ENCODE data around the gene TRMO.

Gene TRMO

GRCh38 chr9:97900738-97901565 is 21.3 kb downstream of the TRMO start:
- no peaks in the 10 kb centered on the region for H3K4me1 ChIP-seq (ENCODE audit: insufficient read depth, poor library complexity, severe bottlenecking)
- H3K4me3 ChIP-seq (ENCODE audit: severe bottlenecking) = no peak overlapping the region
- peak; percentile 94 for TF ChIP-seq CTCF (IDR thresholded peaks at IDR 0.05; ENCODE audit: poor library complexity, severe bottlenecking)
- peak; percentile 54; the same call in 2 of the 3 replicates for ATAC-seq (ENCODE audit: low read depth)
- DNase-seq (ENCODE audit: low spot score) = no peak
- H3K9me3 ChIP-seq (ENCODE audit: severe bottlenecking) = no peaks in the 10 kb centered on the region
- no peaks in the 10 kb centered on the region for H3K27me3 ChIP-seq (ENCODE audit: insufficient read depth, poor library complexity, severe bottlenecking)
- H3K27ac ChIP-seq (ENCODE audit: poor library complexity, severe bottlenecking) = no peak overlapping the region
- H3K36me3 ChIP-seq (ENCODE audit: low read depth) = 0 out of 2 replicates have a peak, but pooled peaks cover 4% of the 10 kb centered on the region

- no peak for DNase-seq (ENCODE audit: low spot score)
- ATAC-seq (ENCODE audit: low read depth) = no peak
- Histone ChIP-seq H3K36me3 (ENCODE audit: low read depth) (0 out of 2 replicates have a peak, but pooled peaks cover 4% of the 10 kb centered on the region), H3K27me3 (ENCODE audit: insufficient read depth, poor library complexity, severe bottlenecking) (no peaks in the 10 kb centered on the region), H3K4me1 (ENCODE audit: insufficient read depth, poor library complexity, severe bottlenecking) (no peaks in the 10 kb centered on the region), H3K4me3 (ENCODE audit: severe bottlenecking) (no peak overlapping the region), H3K27ac (ENCODE audit: poor library complexity, severe bottlenecking) (no peak overlapping the region), H3K9me3 (ENCODE audit: severe bottlenecking) (no peaks in the 10 kb centered on the region)
- TF ChIP-seq CTCF (IDR thresholded peaks at IDR 0.05; ENCODE audit: poor library complexity, severe bottlenecking) = no peak
These were observed 22.1 kb downstream of the TRMO start for GRCh38 chr9:97900103-97900737.

- Histone ChIP-seq H3K27ac (ENCODE audit: poor library complexity, severe bottlenecking) (no peak overlapping the region), H3K4me1 (ENCODE audit: insufficient read depth, poor library complexity, severe bottlenecking) (no peaks in the 10 kb centered on the region), H3K27me3 (ENCODE audit: insufficient read depth, poor library complexity, severe bottlenecking) (no peaks in the 10 kb centered on the region), H3K36me3 (ENCODE audit: low read depth) (no peaks in the 10 kb centered on the region), H3K4me3 (ENCODE audit: severe bottlenecking) (no peak overlapping the region), H3K9me3 (ENCODE audit: severe bottlenecking) (peaks cover 4% of the 10 kb centered on the region)
- ATAC-seq (ENCODE audit: low read depth) = no peak; the same call in 1 of the 3 replicates
- no peak for DNase-seq (ENCODE audit: low spot score)
- peak; percentile 18 for TF ChIP-seq CTCF (IDR thresholded peaks at IDR 0.05; ENCODE audit: poor library complexity, severe bottlenecking)
These were observed 26.5 kb downstream of the TRMO start for GRCh38 chr9:97895695-97896332.

GRCh38 chr9:97895211-97895610 is 27.1 kb downstream of the TRMO start:
- Histone ChIP-seq H3K36me3 (ENCODE audit: low read depth) (no peaks in the 10 kb centered on the region), H3K9me3 (ENCODE audit: severe bottlenecking) (peaks cover 4% of the 10 kb centered on the region), H3K4me1 (ENCODE audit: insufficient read depth, poor library complexity, severe bottlenecking) (no peaks in the 10 kb centered on the region), H3K4me3 (ENCODE audit: severe bottlenecking) (no peak overlapping the region), H3K27ac (ENCODE audit: poor library complexity, severe bottlenecking) (no peak overlapping the region), H3K27me3 (ENCODE audit: insufficient read depth, poor library complexity, severe bottlenecking) (no peaks in the 10 kb centered on the region)
- ATAC-seq (ENCODE audit: low read depth) (no peak), DNase-seq (ENCODE audit: low spot score) (no peak)
- TF ChIP-seq CTCF (IDR thresholded peaks at IDR 0.05; ENCODE audit: poor library complexity, severe bottlenecking) = no peak
